Activated T-helper 2 cell treated with anti-CD3 and anti-CD28 coated beads, Interferon-gamma antibody, Interleukin-2, Interleukin-4, amounts not matched to agents 10 μg/mL and 5 μg/mL and 100 μg/mL, durations not matched to agents 14 hours and 24 hours and 36 hours (primary cell): ENCODE measurements around the gene SPDL1. TPM values are rescaled to one million over a fixed set of nuclear protein-coding genes. Genes with fewer than 3 reads are reported as not detected.
A peak's percentile ranks its signal among the peaks of the same experiment; 100 is the strongest.

Experiments used
- DNase-seq: peaks from one replicate; pipeline ENCODE4 v3.0.0; 2021; ENCODE audit warnings: low spot score
- H3K27ac Mint-ChIP-seq: one replicate; pipeline ENCODE4 v1.8.0; 2021; ENCODE audit warnings: mixed read lengths
- H3K27me3 Mint-ChIP-seq: one replicate; pipeline ENCODE4 v1.8.0; 2021; ENCODE audit warnings: low read depth, mixed read lengths
- H3K36me3 Mint-ChIP-seq: one replicate; pipeline ENCODE4 v1.8.0; 2021; ENCODE audit warnings: low read depth, mixed read lengths
- H3K4me1 Mint-ChIP-seq: one replicate; pipeline ENCODE4 v1.8.0; 2021; ENCODE audit warnings: low read depth, mixed read lengths
- H3K4me3 Mint-ChIP-seq: one replicate; pipeline ENCODE4 v1.8.0; 2021; ENCODE audit warnings: low read depth, mild to moderate bottlenecking, moderate library complexity, mixed read lengths
- H3K9me3 Mint-ChIP-seq: one replicate; pipeline ENCODE4 v1.8.0; 2021; ENCODE audit warnings: mixed read lengths
- intact Hi-C: fragments of 100-400 bp; cut with micrococcal nuclease; formaldehyde crosslinking; loops from one replicate; pipeline ENCODE4 v1.15.1; 2023
- total RNA-seq: library from RNA; stranded (reverse); gene quantifications from 2 replicates; pipeline ENCODE4 v1.2.3, GENCODE V29; 2022

Gene SPDL1
- total RNA-seq, 1 donor from 2014 or later: 35.1 TPM

DNA sequence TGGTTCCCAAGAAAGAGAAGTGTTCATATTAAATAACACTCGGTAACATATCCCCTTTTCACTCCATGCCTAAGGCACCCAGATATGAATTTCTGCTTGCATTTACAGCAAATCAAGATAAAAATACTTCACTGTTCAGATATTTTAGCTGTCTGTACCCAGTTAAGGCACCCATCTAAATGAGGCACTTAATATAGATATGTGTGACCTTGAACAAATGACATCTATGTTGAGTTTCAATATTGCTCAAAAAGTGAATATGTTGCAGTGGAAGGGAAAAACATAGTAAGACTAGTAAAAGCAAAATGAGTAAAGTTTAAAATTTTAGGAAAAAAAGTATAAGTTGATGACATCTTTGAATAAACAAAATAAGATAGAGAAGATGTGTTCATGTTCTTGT, 32.4 kb upstream of the SPDL1 start:
- no peak for DNase-seq
- Mint-ChIP-seq H3K36me3 (no peaks in the 10 kb centered on the region), H3K9me3 (no peaks in the 10 kb centered on the region), H3K27ac (no peak overlapping the region), H3K4me1 (no peaks in the 10 kb centered on the region), H3K27me3 (peaks cover 48% of the 10 kb centered on the region), H3K4me3 (no peak overlapping the region)
- intact Hi-C loops: no loop called here

DNA sequence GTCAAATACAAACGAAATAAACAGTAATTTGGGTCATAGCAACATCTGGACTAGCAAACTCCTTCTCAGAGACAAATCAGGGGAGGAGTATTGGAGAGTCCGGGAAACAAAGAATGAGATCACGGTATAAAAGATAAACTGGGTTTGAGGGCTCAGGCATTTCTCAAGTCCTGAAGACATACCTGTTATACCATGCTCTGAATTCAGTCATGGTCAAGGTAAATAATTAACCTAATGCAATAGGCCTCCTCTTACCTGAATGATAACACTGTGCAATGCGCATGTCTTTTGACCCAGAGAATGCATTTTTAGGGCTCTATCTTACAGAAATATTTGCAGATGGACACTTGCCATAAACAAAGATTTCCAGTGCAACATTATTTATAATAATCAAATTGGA, 31.9 kb upstream of the SPDL1 start:
- Mint-ChIP-seq H3K27me3 (peaks cover 53% of the 10 kb centered on the region), H3K27ac (no peak overlapping the region), H3K36me3 (no peaks in the 10 kb centered on the region), H3K9me3 (no peaks in the 10 kb centered on the region), H3K4me3 (no peak overlapping the region), H3K4me1 (no peaks in the 10 kb centered on the region)
- intact Hi-C loops: no loop called here
- no peak for DNase-seq

- Mint-ChIP-seq H3K4me1 (no peaks in the 10 kb centered on the region), H3K27ac (no peak overlapping the region), H3K36me3 (no peaks in the 10 kb centered on the region), H3K9me3 (peaks cover 4% of the 10 kb centered on the region), H3K27me3 (peaks cover 52% of the 10 kb centered on the region), H3K4me3 (no peak overlapping the region)
- intact Hi-C loops: no loop called here
- DNase-seq: no peak
These were observed 29.3 kb upstream of the SPDL1 start for GRCh38 chr5:169554251-169554650.

DNA sequence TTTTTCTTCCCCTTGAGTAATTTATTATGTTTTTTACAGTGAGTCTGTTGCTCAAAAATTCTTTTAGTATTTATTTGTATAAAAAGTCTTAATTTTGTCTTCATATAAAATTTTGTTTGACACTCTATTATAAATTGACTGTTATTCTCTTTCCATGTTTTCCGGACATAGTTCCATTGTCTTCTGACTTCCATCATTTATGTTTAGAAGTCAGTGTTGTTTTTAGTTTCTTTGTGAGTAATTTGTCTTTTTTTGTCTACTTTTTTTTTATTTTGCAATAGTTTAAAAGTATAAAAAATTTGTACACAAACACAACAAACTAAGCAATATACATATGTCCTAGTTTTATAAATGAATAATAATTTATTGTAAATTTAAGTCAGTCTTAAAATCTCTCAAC, 25.7 kb upstream of the SPDL1 start:
- no peaks in the 10 kb centered on the region for H3K4me1 Mint-ChIP-seq
- intact Hi-C loops: no loop called here
- H3K27me3 Mint-ChIP-seq: peaks cover 44% of the 10 kb centered on the region
- no peak overlapping the region for H3K27ac Mint-ChIP-seq
- peaks cover 4% of the 10 kb centered on the region for H3K9me3 Mint-ChIP-seq
- no peaks in the 10 kb centered on the region for H3K36me3 Mint-ChIP-seq
- DNase-seq: no peak
- no peak overlapping the region for H3K4me3 Mint-ChIP-seq

DNA sequence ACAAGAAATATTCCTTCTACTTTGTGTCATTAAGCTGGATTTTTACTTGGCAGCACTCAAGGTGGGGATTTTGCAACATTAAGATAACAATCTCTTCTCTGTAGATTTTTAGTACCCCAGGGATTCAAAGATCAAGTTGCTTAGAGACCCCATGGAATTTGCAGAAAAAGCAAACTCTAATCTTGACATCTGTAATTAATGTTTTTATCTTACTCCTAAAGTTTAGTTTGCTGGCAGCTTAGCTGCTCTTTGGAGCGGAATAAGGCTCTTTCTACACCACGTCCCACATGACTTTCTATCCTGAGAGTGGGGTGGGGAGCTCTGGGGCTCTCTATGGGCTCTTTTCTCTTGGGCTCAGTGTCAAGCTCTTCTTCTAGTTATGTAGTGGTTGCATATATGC, 21.7 kb upstream of the SPDL1 start:
- Mint-ChIP-seq H3K27me3 (peaks cover 32% of the 10 kb centered on the region), H3K9me3 (peaks cover 4% of the 10 kb centered on the region)
- intact Hi-C loops: no loop called here

DNA sequence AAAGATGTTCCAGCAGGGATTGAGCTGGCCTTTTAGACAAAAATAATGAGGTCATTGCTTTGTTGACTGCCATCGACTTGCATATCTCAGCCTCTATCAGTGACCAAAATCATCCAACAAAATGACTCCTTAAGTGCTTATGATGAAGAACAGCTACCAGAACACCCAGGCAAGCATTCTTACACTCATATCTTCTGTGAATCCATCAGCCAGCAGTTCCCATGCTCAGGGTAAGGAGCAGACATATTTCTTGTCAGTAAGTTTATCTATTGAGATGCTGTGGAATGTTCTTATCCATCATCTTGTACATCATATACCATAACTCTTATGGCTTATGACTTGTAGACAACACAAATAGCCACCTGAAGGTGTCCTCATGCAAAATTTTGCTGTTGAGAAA, 20.2 kb upstream of the SPDL1 start:
- Mint-ChIP-seq H3K9me3 (peaks cover 1% of the 10 kb centered on the region), H3K27me3 (peaks cover 30% of the 10 kb centered on the region), H3K36me3 (no peaks in the 10 kb centered on the region), H3K4me1 (no peaks in the 10 kb centered on the region), H3K27ac (no peak overlapping the region), H3K4me3 (no peak overlapping the region)
- intact Hi-C loops: no loop called here
- no peak for DNase-seq

More for the DNA sequence above, 21.7 kb upstream of the SPDL1 start:
- Mint-ChIP-seq H3K4me1 (no peaks in the 10 kb centered on the region), H3K4me3 (no peak overlapping the region), H3K27ac (no peak overlapping the region), H3K36me3 (no peaks in the 10 kb centered on the region)
- DNase-seq: no peak

GRCh38 chr5:169566202-169566601, 17.4 kb upstream of the SPDL1 start:
- Mint-ChIP-seq H3K4me1 (no peaks in the 10 kb centered on the region), H3K27me3 (peaks cover 20% of the 10 kb centered on the region)

GRCh38 chr5:169567079-169567478, 16.5 kb upstream of the SPDL1 start:
- peaks cover 19% of the 10 kb centered on the region for H3K27me3 Mint-ChIP-seq
- no peak overlapping the region for H3K4me3 Mint-ChIP-seq
- no peak overlapping the region for H3K27ac Mint-ChIP-seq
- H3K9me3 Mint-ChIP-seq: no peaks in the 10 kb centered on the region
- DNase-seq: no peak
- intact Hi-C loops: no loop called here
- no peaks in the 10 kb centered on the region for H3K4me1 Mint-ChIP-seq
- H3K36me3 Mint-ChIP-seq: no peaks in the 10 kb centered on the region

More at GRCh38 chr5:169566202-169566601, 17.4 kb upstream of the SPDL1 start:
- Mint-ChIP-seq H3K27ac (no peak overlapping the region), H3K36me3 (no peaks in the 10 kb centered on the region), H3K4me3 (no peak overlapping the region), H3K9me3 (no peaks in the 10 kb centered on the region)
- intact Hi-C loops: no loop called here
- no peak for DNase-seq

DNA sequence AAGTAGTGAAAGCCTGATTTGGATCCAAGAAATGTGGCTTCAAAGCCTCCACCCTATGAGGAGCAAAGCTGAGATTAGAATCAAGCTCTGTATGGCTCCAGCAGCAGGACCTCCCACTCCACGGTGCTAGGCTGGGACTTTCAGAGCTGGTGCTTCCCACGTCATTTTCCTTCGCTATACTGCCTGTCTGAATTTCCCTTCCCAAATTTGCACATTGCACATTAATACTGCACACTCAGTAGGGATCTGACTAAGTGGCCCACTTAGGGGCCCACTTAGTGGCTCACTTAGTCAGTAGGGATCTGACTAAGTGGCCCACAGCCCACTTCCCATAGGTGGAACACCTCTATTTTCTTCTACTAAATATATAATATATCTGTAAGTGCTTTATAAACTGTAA, 14.1 kb upstream of the SPDL1 start:
- Mint-ChIP-seq H3K27ac (no peak overlapping the region), H3K4me3 (no peak overlapping the region), H3K9me3 (no peaks in the 10 kb centered on the region), H3K4me1 (no peaks in the 10 kb centered on the region), H3K27me3 (peaks cover 29% of the 10 kb centered on the region), H3K36me3 (no peaks in the 10 kb centered on the region)
- intact Hi-C loops: no loop called here
- no peak for DNase-seq

- Mint-ChIP-seq H3K9me3 (no peaks in the 10 kb centered on the region), H3K27me3 (peaks cover 38% of the 10 kb centered on the region), H3K4me1 (no peaks in the 10 kb centered on the region), H3K4me3 (no peak overlapping the region), H3K36me3 (no peaks in the 10 kb centered on the region), H3K27ac (no peak overlapping the region)
- DNase-seq: no peak
- intact Hi-C loops: no loop called here
These were observed 12.2 kb upstream of the SPDL1 start for GRCh38 chr5:169571355-169571754.

- Mint-ChIP-seq H3K4me1 (no peaks in the 10 kb centered on the region), H3K27me3 (peaks cover 48% of the 10 kb centered on the region), H3K9me3 (no peaks in the 10 kb centered on the region), H3K27ac (no peak overlapping the region), H3K36me3 (no peaks in the 10 kb centered on the region), H3K4me3 (no peak overlapping the region)
- no peak for DNase-seq
- intact Hi-C loops: no loop called here
These were observed 9.4 kb upstream of the SPDL1 start for GRCh38 chr5:169574134-169574646.

- H3K36me3 Mint-ChIP-seq: no peaks in the 10 kb centered on the region
- H3K27me3 Mint-ChIP-seq: peaks cover 52% of the 10 kb centered on the region
- H3K4me3 Mint-ChIP-seq: no peak overlapping the region
- no peak overlapping the region for H3K27ac Mint-ChIP-seq
- intact Hi-C loops: no loop called here
- no peaks in the 10 kb centered on the region for H3K9me3 Mint-ChIP-seq
- no peak for DNase-seq
- H3K4me1 Mint-ChIP-seq: peaks cover 5% of the 10 kb centered on the region
These were observed 7.4 kb upstream of the SPDL1 start for GRCh38 chr5:169576181-169576598.

- peaks cover 48% of the 10 kb centered on the region for H3K27me3 Mint-ChIP-seq
- H3K4me1 Mint-ChIP-seq: peaks cover 15% of the 10 kb centered on the region
- no peak overlapping the region for H3K4me3 Mint-ChIP-seq
- H3K9me3 Mint-ChIP-seq: no peaks in the 10 kb centered on the region
- no peak for DNase-seq
- intact Hi-C loops: no loop called here
- H3K27ac Mint-ChIP-seq: no peak overlapping the region
- no peaks in the 10 kb centered on the region for H3K36me3 Mint-ChIP-seq
These were observed 5.6 kb upstream of the SPDL1 start for GRCh38 chr5:169577951-169578350.

DNA sequence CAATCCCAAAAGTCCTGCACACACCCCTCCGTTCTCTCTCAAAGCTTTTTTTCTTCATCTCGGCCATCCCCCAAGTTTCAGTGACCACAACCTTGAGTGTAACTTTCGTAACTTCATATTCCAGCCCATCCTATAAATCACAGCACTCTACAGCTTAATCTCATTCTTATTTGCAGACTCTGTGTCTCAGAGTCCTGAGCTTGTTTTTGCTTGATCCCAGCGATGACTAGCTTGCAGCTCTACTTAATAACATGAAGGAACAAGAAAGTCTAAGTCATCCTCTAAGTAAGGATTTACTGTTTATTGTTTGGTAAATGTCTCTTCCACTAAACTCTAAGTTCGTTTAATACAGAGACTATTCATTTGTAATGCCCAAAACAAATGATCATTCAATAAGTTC, 2.6 kb upstream of the SPDL1 start:
- Mint-ChIP-seq H3K27me3 (peaks cover 29% of the 10 kb centered on the region), H3K9me3 (no peaks in the 10 kb centered on the region), H3K4me3 (no peak overlapping the region), H3K4me1 (peaks cover 29% of the 10 kb centered on the region), H3K27ac (peak overlapping the region; percentile 10), H3K36me3 (no peaks in the 10 kb centered on the region)
- intact Hi-C loops: loop anchor here (1.0 to 5.0 kb wide), 5 partner anchors 594 to 875 kb away; no protein-coding TSS in a partner anchor
- no peak for DNase-seq
